ENCODE data around the gene PAK3.

The PAK3 gene

GRCh38 chrX:111095974-111096895 lies at the start of gene PAK3:
Gene PAK3 (plus strand): TSS chrX:111096191. CDS start chrX:111123104, 26,913 bp downstream.
- peak; percentile 15 for DNase-seq

- no peak for DNase-seq
These were observed 48.4 kb upstream of the PAK3 start for GRCh38 chrX:111047575-111047974.

- DNase-seq = no peak
These were observed 43.5 kb upstream of the PAK3 start for GRCh38 chrX:111052478-111052877.

GRCh38 chrX:111071542-111072277 lies 24.3 kb upstream of the PAK3 start:
- no peak for DNase-seq

- DNase-seq = no peak
These were observed 12.9 kb upstream of the PAK3 start for GRCh38 chrX:111083081-111083480.

- no peak for DNase-seq
These were observed 9.4 kb upstream of the PAK3 start for GRCh38 chrX:111086591-111087006.

- no peak for DNase-seq
These were observed 7.4 kb upstream of the PAK3 start for GRCh38 chrX:111088628-111089027.

- no peak for DNase-seq
These were observed 5.5 kb upstream of the PAK3 start for GRCh38 chrX:111090458-111090857.

GRCh38 chrX:111098874-111099273 lies 2.9 kb downstream of the PAK3 start:
- peak; percentile 72 for DNase-seq

- no peak for DNase-seq
These were observed 4.2 kb downstream of the PAK3 start for GRCh38 chrX:111100191-111100590.

- no peak for DNase-seq
These were observed 5.6 kb downstream of the PAK3 start for GRCh38 chrX:111101580-111101979.

- no peak for DNase-seq
These were observed 6.6 kb downstream of the PAK3 start for GRCh38 chrX:111102636-111103035.

- DNase-seq = no peak
These were observed 7.3 kb downstream of the PAK3 start for GRCh38 chrX:111103246-111103645.

GRCh38 chrX:111110098-111110775 lies 14.2 kb downstream of the PAK3 start:
- no peak for DNase-seq

- DNase-seq = no peak
These were observed 18.8 kb downstream of the PAK3 start for GRCh38 chrX:111114806-111115205.

- DNase-seq = no peak
These were observed 20.7 kb downstream of the PAK3 start for GRCh38 chrX:111116666-111117065.

GRCh38 chrX:111119341-111119740 lies 23.4 kb downstream of the PAK3 start:
- no peak for DNase-seq

- DNase-seq = no peak
These were observed 27.1 kb downstream of the PAK3 start for GRCh38 chrX:111123125-111123524.

GRCh38 chrX:111123606-111124179 lies 27.7 kb downstream of the PAK3 start:
- DNase-seq = no peak

- DNase-seq = peak; percentile 2
These were observed 28.4 kb downstream of the PAK3 start for GRCh38 chrX:111124418-111124817.

- no peak for DNase-seq
These were observed 31.0 kb downstream of the PAK3 start for GRCh38 chrX:111127038-111127437.

- no peak for DNase-seq
These were observed 33.9 kb downstream of the PAK3 start for GRCh38 chrX:111129921-111130320.

GRCh38 chrX:111131572-111131971 lies 35.6 kb downstream of the PAK3 start:
- DNase-seq = no peak

Measured in activated CD4-positive, alpha-beta T cell treated with anti-CD3 and anti-CD28 coated beads for 48 hours (primary cell).